Esophagus (tissue), 2 donors: Measurements from ENCODE around the gene SPEF1. TPM values are rescaled to one million over a fixed set of nuclear protein-coding genes. Genes with fewer than 3 reads are reported as not detected.

Source experiments
- H3K27ac ChIP-seq, 2 donors: one replicate each; pipeline ENCODE4 v1.5.1; 2013; ENCODE audit warnings: low read depth in 2 of 2, mild to moderate bottlenecking in 2 of 2, inconsistent platforms in 1 of 2, low read length in 1 of 2, moderate library complexity in 1 of 2
- H3K27me3 ChIP-seq, 2 donors: one replicate each; pipeline ENCODE4 v1.6.1; 2013; ENCODE audit warnings: low read length in 2 of 2, control low read depth in 1 of 2, mild to moderate bottlenecking in 1 of 2; ENCODE audit not compliant: insufficient read depth in 2 of 2, control insufficient read depth in 1 of 2
- H3K36me3 ChIP-seq, 2 donors: one replicate each; pipeline ENCODE4 v1.6.1; 2013; ENCODE audit warnings: low read length in 1 of 2; ENCODE audit not compliant: control insufficient read depth in 2 of 2, insufficient read depth in 2 of 2
- H3K4me1 ChIP-seq, 2 donors: one replicate each; pipeline ENCODE4 v1.6.1; 2013; ENCODE audit warnings: low read length in 1 of 2; ENCODE audit not compliant: control insufficient read depth in 2 of 2, insufficient read depth in 2 of 2
- H3K4me3 ChIP-seq, 2 donors: one replicate each; pipeline ENCODE4 v1.5.1; 2013; ENCODE audit warnings: low read length in 2 of 2, mild to moderate bottlenecking in 2 of 2, low read depth in 1 of 2, moderate library complexity in 1 of 2
- H3K9me3 ChIP-seq, 2 donors: one replicate each; pipeline ENCODE4 v1.6.1; 2013; ENCODE audit warnings: mild to moderate bottlenecking in 2 of 2, low read depth in 1 of 2, low read length in 1 of 2, moderate library complexity in 1 of 2; ENCODE audit not compliant: control insufficient read depth in 2 of 2, insufficient read depth in 1 of 2
- WGBS, 2 donors: extraction: QIAGEN DNeasy Blood & Tissue Kit; methylation state at CpG; one replicate each; pipeline ENCODE4 v1.1.7; 2013; 5-methylcytosine and 5-hydroxymethylcytosine counted together
- polyA plus RNA-seq, 2 donors: library from polyadenylated mRNA; stranded (reverse); fragments of 200-250 nt; gene quantifications; one replicate each; pipeline ENCODE4 v1.2.3, GENCODE V29; 2013
- donor health status: healthy with polysubstance abuse.
- donor health status: Bipolar disorder and iron deficiency.

The SPEF1 gene
- polyA plus RNA-seq, 2 donors, result 0.07 to 0.08 TPM

GRCh38 chr20:3728876-3729275, 52.4 kb downstream of the SPEF1 start:
- H3K4me3 ChIP-seq, result no peak overlapping the region
- 80 to 83% methylated on average over 3 of the region's 3 CpGs for WGBS, 2 donors
- H3K36me3 ChIP-seq, result no peaks in the 10 kb centered on the region
- H3K27ac ChIP-seq, result no peak overlapping the region
- no peaks in the 10 kb centered on the region for H3K27me3 ChIP-seq
- peaks cover 0 to 2% of the 10 kb centered on the region in 2 donors for H3K4me1 ChIP-seq
- no peaks in the 10 kb centered on the region for H3K9me3 ChIP-seq

- WGBS, 2 donors, result 88 to 90% methylated on average over 5 of the region's 5 CpGs
- Histone ChIP-seq H3K36me3 (no peaks in the 10 kb centered on the region), H3K4me3 (no peak overlapping the region), H3K27ac (no peak overlapping the region), H3K9me3 (no peaks in the 10 kb centered on the region), H3K4me1 (peaks cover 0 to 2% of the 10 kb centered on the region in 2 donors), H3K27me3 (no peaks in the 10 kb centered on the region)
These were observed 52.9 kb downstream of the SPEF1 start for GRCh38 chr20:3728354-3728753.

Other genes with a start within 250 kb of the SPEF1 start
- gene GFRA4, start 118.0 kb downstream of the SPEF1 start, polyA plus RNA-seq, result not detected
- 10 to 100 TPM; 27.3 to 83.1 TPM for gene ADAM33, start 99.4 kb downstream of the SPEF1 start, polyA plus RNA-seq
- 1 to 10 TPM; 1.1 to 1.4 TPM for gene SIGLEC1, start 68.8 kb downstream of the SPEF1 start, polyA plus RNA-seq
- gene HSPA12B, start 48.8 kb downstream of the SPEF1 start, polyA plus RNA-seq, result 1 to 10 TPM; 2.0 to 2.3 TPM
- 10 to 100 TPM; 18.0 to 33.2 TPM for gene ADISSP, start 13.7 kb downstream of the SPEF1 start, polyA plus RNA-seq
- 10 to 100 TPM; 33.3 to 43.4 TPM for gene CENPB, start 5.3 kb upstream of the SPEF1 start, polyA plus RNA-seq
- gene CDC25B, start 14.9 kb upstream of the SPEF1 start, polyA plus RNA-seq, result 10 to 100 TPM; 15.6 to 21.8 TPM
- 1 to 10 TPM; 4.6 to 7.9 TPM for gene AP5S1, start 39.1 kb upstream of the SPEF1 start, polyA plus RNA-seq
- 10 to 100 TPM in 1 of 2 donors, 1 to 10 TPM in 1; 9.2 to 20.5 TPM for gene MAVS, start 65.4 kb upstream of the SPEF1 start, polyA plus RNA-seq
- 10 to 100 TPM; 31.0 to 31.9 TPM for gene PANK2, start 107.9 kb upstream of the SPEF1 start, polyA plus RNA-seq
- gene RNF24, start 234.1 kb upstream of the SPEF1 start, polyA plus RNA-seq, result 1 to 10 TPM; 3.0 to 3.9 TPM